Parietal lobe (tissue), 2 donors: ENCODE data around the gene SUZ12. TPM values are rescaled to one million over a fixed set of nuclear protein-coding genes. Genes with fewer than 3 reads are reported as not detected.

Experiments used
- small RNA-seq: library from RNA; depleted of rRNA; stranded (forward); fragments of <200 nt; gene quantifications from one replicate; pipeline ENCODE3, GENCODE V24; 2014; ENCODE audit warnings: low replicate concordance
- total RNA-seq: library from RNA; depleted of rRNA; stranded (reverse); fragments of >200 nt; gene quantifications from one replicate; pipeline ENCODE4 v1.2.3, GENCODE V29; 2014

SUZ12 gene
- total RNA-seq = 32.6 TPM

GRCh38 chr17:31936615-31937609 is at the start of gene SUZ12:
SUZ12 (plus strand) TSS chr17:31937007; CDS start chr17:31937247, 240 bp downstream.

GRCh38 chr17:32006957-32007462 is 70.2 kb downstream of the SUZ12 start, which contains the start of gene LRRC37B:
LRRC37B (plus strand) TSS chr17:32007383; CDS start chr17:32021393, 14,010 bp downstream.

Small RNA genes within 50 kb of the gene (small RNA-seq; reads per million reads assigned to genes)
- gene AC090616.4 (not detected), gene RNA5SP437 (not detected)

Other genes starting within 250 kb of the SUZ12 start
- 24.7 TPM for gene COPRS, start 77.8 kb upstream of the SUZ12 start, total RNA-seq
- 67.0 TPM for gene UTP6, start 35.3 kb upstream of the SUZ12 start, total RNA-seq
- 134 TPM for gene LRRC37B, start 70.4 kb downstream of the SUZ12 start, total RNA-seq
- 124 TPM for gene RHOT1, start 205.5 kb downstream of the SUZ12 start, total RNA-seq